CD4-positive, alpha-beta T cell (primary cell): ENCODE results near the gene PAPPA. TPM values are rescaled to one million over a fixed set of nuclear protein-coding genes. Genes with fewer than 3 reads are reported as not detected.

Experiments used
- ATAC-seq: fragments of 200-7000 bp; cut with Tn5 transposase; one replicate; pipeline ENCODE4 v1.10.0; 2022; ENCODE audit warnings: mild to moderate bottlenecking; ENCODE audit not compliant: poor library complexity
- CTCF ChIA-PET: fragments of 350-600 bp; sonication (Branson Sonifier 250); formaldehyde crosslinking; loops from one replicate; lab custom pipeline; 2021; ENCODE audit warnings: antibody characterized with exemption, inconsistent platforms; lab: Charles Lee
- POLR2A ChIA-PET: fragments of 350-600 bp; sonication (Branson Sonifier 250); formaldehyde crosslinking; loops from one replicate; lab custom pipeline; 2021; ENCODE audit warnings: antibody characterized with exemption, inconsistent platforms; lab: Charles Lee
- DNase-seq, 14 experiments: peaks; one replicate each; pipeline ENCODE4 v3.0.0-alpha.2; 2013 to 2020; ENCODE audit warnings: mixed read lengths in 2 of 14
- H3K27ac ChIP-seq, 2 donors: one replicate each; pipeline versions ENCODE4 v1.5.1 to v1.7.0; 2013; ENCODE audit warnings: low read length in 2 of 2, low read depth in 1 of 2, mild to moderate bottlenecking in 1 of 2
- H3K27me3 ChIP-seq, 2 experiments: 1 replicate in 1 of 2; 2 replicates in 1 of 2; pipeline versions ENCODE4 v1.6.1 to v1.7.0; 2013; ENCODE audit warnings: low read length in 2 of 2, control low read depth in 1 of 2, mild to moderate bottlenecking in 1 of 2, moderate library complexity in 1 of 2; ENCODE audit not compliant: insufficient read depth in 2 of 2, control insufficient read depth in 1 of 2
- H3K36me3 ChIP-seq: one replicate; pipeline ENCODE4 v1.6.1; 2013; ENCODE audit warnings: low read length, control low read depth; ENCODE audit not compliant: insufficient read depth
- H3K4me1 ChIP-seq: one replicate; pipeline ENCODE4 v1.6.1; 2013; ENCODE audit warnings: low read length, control low read depth; ENCODE audit not compliant: insufficient read depth
- H3K4me3 ChIP-seq: one replicate; pipeline ENCODE4 v1.5.1; 2013; ENCODE audit warnings: mild to moderate bottlenecking, low read length, moderate library complexity
- H3K9me3 ChIP-seq, 2 experiments: 1 replicate in 1 of 2; 2 replicates in 1 of 2; pipeline versions ENCODE4 v1.6.1 to v1.7.0; 2013; ENCODE audit warnings: low read length in 2 of 2, mild to moderate bottlenecking in 2 of 2, control low read depth in 1 of 2, moderate library complexity in 1 of 2; ENCODE audit not compliant: control insufficient read depth in 1 of 2, insufficient read depth in 1 of 2
- H3K27ac Mint-ChIP-seq: one replicate; pipeline ENCODE4 v1.8.0; 2020; ENCODE audit warnings: mixed read lengths
- H3K27me3 Mint-ChIP-seq: one replicate; pipeline ENCODE4 v1.8.0; 2021; ENCODE audit warnings: mixed read lengths
- H3K36me3 Mint-ChIP-seq: one replicate; pipeline ENCODE4 v1.8.0; 2021; ENCODE audit warnings: low read depth, mixed read lengths
- H3K4me1 Mint-ChIP-seq: one replicate; pipeline ENCODE4 v1.8.0; 2021; ENCODE audit warnings: low read depth, mixed read lengths
- H3K4me3 Mint-ChIP-seq: one replicate; pipeline ENCODE4 v1.8.0; 2020; ENCODE audit warnings: mild to moderate bottlenecking, mixed read lengths
- H3K9me3 Mint-ChIP-seq: one replicate; pipeline ENCODE4 v1.8.0; 2020; ENCODE audit warnings: mixed read lengths
- intact Hi-C, 2 experiments: fragments of 100-400 bp; cut with DNase I in 1 of 2; cut with micrococcal nuclease in 1 of 2; formaldehyde crosslinking; loops; one replicate each; pipeline versions ENCODE4 v1.15.1 to v1.9.0; 2023 to 2025; cut with DNase I, micrococcal nuclease
- total RNA-seq, 174 experiments: library from RNA in 2 of 174; stranded (reverse) in 2 of 174; gene quantifications; one replicate each; pipeline ENCODE4 v1.2.3 and lab custom pipeline; 2021 to 2026
- TF ChIP-seq, protein P1 (sequence below): fragments of 200-600 bp; IDR thresholded peaks from one replicate; pipeline ENCODE4 v1.8.0; 2022; ENCODE audit warnings: antibody characterized with exemption, mild to moderate bottlenecking

The PAPPA gene
- total RNA-seq, 2 experiments from 2014 or later = 0.03 TPM; not detected in 1

- CTCF ChIA-PET = no interaction called here
- H3K4me3 Mint-ChIP-seq = no peak overlapping the region
- Histone ChIP-seq H3K4me3 (no peak overlapping the region), H3K9me3 (peaks cover 0 to 3% of the 10 kb centered on the region in 2 experiments), H3K27me3 (no peaks in the 10 kb centered on the region), H3K36me3 (no peaks in the 10 kb centered on the region), H3K27ac (no peak overlapping the region), H3K4me1 (no peaks in the 10 kb centered on the region)
- DNase-seq (no peak), ATAC-seq (no peak)
- no peak overlapping the region for H3K27ac Mint-ChIP-seq
- H3K36me3 Mint-ChIP-seq = no peaks in the 10 kb centered on the region
- POLR2A ChIA-PET = no interaction called here
- H3K4me1 Mint-ChIP-seq = no peaks in the 10 kb centered on the region
- H3K27me3 Mint-ChIP-seq = peaks cover 28% of the 10 kb centered on the region
- intact Hi-C loops = no loop called here
- H3K9me3 Mint-ChIP-seq = no peaks in the 10 kb centered on the region
- TF ChIP-seq, protein P1, sequence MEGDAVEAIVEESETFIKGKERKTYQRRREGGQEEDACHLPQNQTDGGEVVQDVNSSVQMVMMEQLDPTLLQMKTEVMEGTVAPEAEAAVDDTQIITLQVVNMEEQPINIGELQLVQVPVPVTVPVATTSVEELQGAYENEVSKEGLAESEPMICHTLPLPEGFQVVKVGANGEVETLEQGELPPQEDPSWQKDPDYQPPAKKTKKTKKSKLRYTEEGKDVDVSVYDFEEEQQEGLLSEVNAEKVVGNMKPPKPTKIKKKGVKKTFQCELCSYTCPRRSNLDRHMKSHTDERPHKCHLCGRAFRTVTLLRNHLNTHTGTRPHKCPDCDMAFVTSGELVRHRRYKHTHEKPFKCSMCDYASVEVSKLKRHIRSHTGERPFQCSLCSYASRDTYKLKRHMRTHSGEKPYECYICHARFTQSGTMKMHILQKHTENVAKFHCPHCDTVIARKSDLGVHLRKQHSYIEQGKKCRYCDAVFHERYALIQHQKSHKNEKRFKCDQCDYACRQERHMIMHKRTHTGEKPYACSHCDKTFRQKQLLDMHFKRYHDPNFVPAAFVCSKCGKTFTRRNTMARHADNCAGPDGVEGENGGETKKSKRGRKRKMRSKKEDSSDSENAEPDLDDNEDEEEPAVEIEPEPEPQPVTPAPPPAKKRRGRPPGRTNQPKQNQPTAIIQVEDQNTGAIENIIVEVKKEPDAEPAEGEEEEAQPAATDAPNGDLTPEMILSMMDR = no peak
Measured at GRCh38 chr9:116274293-116274692, 120.7 kb downstream of the PAPPA start.

- POLR2A ChIA-PET = no interaction called here
- intact Hi-C loops = no loop called here
Measured at GRCh38 chr9:116275418-116276195, 122.0 kb downstream of the PAPPA start.

GRCh38 chr9:116276196-116276493 is 122.6 kb downstream of the PAPPA start:
- no peaks in the 10 kb centered on the region for H3K27me3 ChIP-seq
- H3K36me3 Mint-ChIP-seq = no peaks in the 10 kb centered on the region
- H3K4me1 ChIP-seq = no peaks in the 10 kb centered on the region
- H3K4me1 Mint-ChIP-seq = no peaks in the 10 kb centered on the region
- intact Hi-C loops = no loop called here
- H3K9me3 Mint-ChIP-seq = peaks cover 2% of the 10 kb centered on the region
- H3K27ac ChIP-seq = no peak overlapping the region
- no peak overlapping the region for H3K4me3 ChIP-seq
- no peak overlapping the region for H3K27ac Mint-ChIP-seq
- TF ChIP-seq, protein P1 = no peak
- peaks cover 0 to 4% of the 10 kb centered on the region in 2 experiments for H3K9me3 ChIP-seq
- no peak overlapping the region for H3K4me3 Mint-ChIP-seq
- DNase-seq = no peak
- H3K36me3 ChIP-seq = no peaks in the 10 kb centered on the region
- ChIA-PET CTCF (no interaction called here), POLR2A (no interaction called here)
- no peak for ATAC-seq
- peaks cover 28% of the 10 kb centered on the region for H3K27me3 Mint-ChIP-seq

More at GRCh38 chr9:116275418-116276195, 122.0 kb downstream of the PAPPA start:
- Mint-ChIP-seq H3K36me3 (no peaks in the 10 kb centered on the region), H3K4me3 (no peak overlapping the region), H3K9me3 (no peaks in the 10 kb centered on the region), H3K4me1 (no peaks in the 10 kb centered on the region), H3K27ac (no peak overlapping the region), H3K27me3 (peaks cover 28% of the 10 kb centered on the region)
- no peaks in the 10 kb centered on the region for H3K36me3 ChIP-seq
- no peak overlapping the region for H3K27ac ChIP-seq
- ATAC-seq (no peak), DNase-seq (no peak)
- TF ChIP-seq, protein P1 = no peak
- H3K27me3 ChIP-seq = no peaks in the 10 kb centered on the region
- CTCF ChIA-PET = no interaction called here
- peaks cover 0 to 4% of the 10 kb centered on the region in 2 experiments for H3K9me3 ChIP-seq
- H3K4me3 ChIP-seq = no peak overlapping the region
- no peaks in the 10 kb centered on the region for H3K4me1 ChIP-seq
